ENCODE data around the gene KDELR3. TPM values are rescaled to one million over a fixed set of nuclear protein-coding genes. Genes with fewer than 3 reads are reported as not detected.
A peak's percentile ranks its signal among the peaks of the same experiment; 100 is the strongest.

KDELR3 gene
- polyA plus RNA-seq, 1 donor: 47.2 TPM

- Histone ChIP-seq H3K27ac (ENCODE audit: low read length) (no peak overlapping the region), H3K27me3 (ENCODE audit: control insufficient read depth, insufficient read depth, low read length) (peaks cover 82% of the 10 kb centered on the region), H3K4me3 (ENCODE audit: low read length) (no peak overlapping the region), H3K9me3 (ENCODE audit: control insufficient read depth, low read depth, low read length) (no peaks in the 10 kb centered on the region), H3K36me3 (ENCODE audit: control insufficient read depth, insufficient read depth, low read length) (no peaks in the 10 kb centered on the region), H3K4me1 (ENCODE audit: control insufficient read depth, insufficient read depth, low read length) (peaks cover 7% of the 10 kb centered on the region)
- no peak for DNase-seq
- WGBS (ENCODE audit: insufficient coverage, low lambda C conversion rate): 0% methylated on average over 1 of the region's 90 CpGs
Measured at GRCh38 chr22:38455530-38456271, 12.2 kb upstream of the KDELR3 start.

- peaks cover 9% of the 10 kb centered on the region for H3K4me1 ChIP-seq (ENCODE audit: control insufficient read depth, insufficient read depth, low read length)
- no peaks in the 10 kb centered on the region for H3K36me3 ChIP-seq (ENCODE audit: control insufficient read depth, insufficient read depth, low read length)
- no CpG with 5 or more reads among the region's 17 CpGs for WGBS (ENCODE audit: insufficient coverage, low lambda C conversion rate)
- H3K9me3 ChIP-seq (ENCODE audit: control insufficient read depth, low read depth, low read length): no peaks in the 10 kb centered on the region
- DNase-seq: no peak
- H3K27me3 ChIP-seq (ENCODE audit: control insufficient read depth, insufficient read depth, low read length): peaks cover 84% of the 10 kb centered on the region
- H3K27ac ChIP-seq (ENCODE audit: low read length): no peak overlapping the region
- no peak overlapping the region for H3K4me3 ChIP-seq (ENCODE audit: low read length)
Measured at GRCh38 chr22:38456272-38456835, 11.5 kb upstream of the KDELR3 start.

GRCh38 chr22:38456841-38457699 lies 10.8 kb upstream of the KDELR3 start:
- no peak overlapping the region for H3K27ac ChIP-seq (ENCODE audit: low read length)
- H3K4me3 ChIP-seq (ENCODE audit: low read length): no peak overlapping the region
- H3K4me1 ChIP-seq (ENCODE audit: control insufficient read depth, insufficient read depth, low read length): peaks cover 17% of the 10 kb centered on the region
- H3K9me3 ChIP-seq (ENCODE audit: control insufficient read depth, low read depth, low read length): no peaks in the 10 kb centered on the region
- no peaks in the 10 kb centered on the region for H3K36me3 ChIP-seq (ENCODE audit: control insufficient read depth, insufficient read depth, low read length)
- DNase-seq: no peak
- WGBS (ENCODE audit: insufficient coverage, low lambda C conversion rate): no CpG with 5 or more reads among the region's 14 CpGs
- peaks cover 84% of the 10 kb centered on the region for H3K27me3 ChIP-seq (ENCODE audit: control insufficient read depth, insufficient read depth, low read length)

GRCh38 chr22:38460426-38460840 lies 7.5 kb upstream of the KDELR3 start:
- Histone ChIP-seq H3K36me3 (ENCODE audit: control insufficient read depth, insufficient read depth, low read length) (no peaks in the 10 kb centered on the region), H3K27ac (ENCODE audit: low read length) (no peak overlapping the region), H3K4me3 (ENCODE audit: low read length) (no peak overlapping the region), H3K4me1 (ENCODE audit: control insufficient read depth, insufficient read depth, low read length) (peaks cover 27% of the 10 kb centered on the region), H3K9me3 (ENCODE audit: control insufficient read depth, low read depth, low read length) (no peaks in the 10 kb centered on the region), H3K27me3 (ENCODE audit: control insufficient read depth, insufficient read depth, low read length) (peaks cover 63% of the 10 kb centered on the region)
- DNase-seq: no peak
- no CpG with 5 or more reads among the region's 8 CpGs for WGBS (ENCODE audit: insufficient coverage, low lambda C conversion rate)

- peaks cover 66% of the 10 kb centered on the region for H3K27me3 ChIP-seq (ENCODE audit: control insufficient read depth, insufficient read depth, low read length)
- peaks cover 26% of the 10 kb centered on the region for H3K4me1 ChIP-seq (ENCODE audit: control insufficient read depth, insufficient read depth, low read length)
- no CpG with 5 or more reads among the region's 9 CpGs for WGBS (ENCODE audit: insufficient coverage, low lambda C conversion rate)
- H3K36me3 ChIP-seq (ENCODE audit: control insufficient read depth, insufficient read depth, low read length): no peaks in the 10 kb centered on the region
- H3K27ac ChIP-seq (ENCODE audit: low read length): no peak overlapping the region
- no peak overlapping the region for H3K4me3 ChIP-seq (ENCODE audit: low read length)
- H3K9me3 ChIP-seq (ENCODE audit: control insufficient read depth, low read depth, low read length): no peaks in the 10 kb centered on the region
- DNase-seq: no peak
Measured at GRCh38 chr22:38461057-38461413, 6.9 kb upstream of the KDELR3 start.

- Histone ChIP-seq H3K27me3 (ENCODE audit: control insufficient read depth, insufficient read depth, low read length) (peaks cover 62% of the 10 kb centered on the region), H3K4me3 (ENCODE audit: low read length) (no peak overlapping the region)
- no CpG with 5 or more reads among the region's 51 CpGs for WGBS (ENCODE audit: insufficient coverage, low lambda C conversion rate)
Measured at GRCh38 chr22:38461414-38462081, 6.3 kb upstream of the KDELR3 start.

GRCh38 chr22:38462960-38463784 lies 4.7 kb upstream of the KDELR3 start:
- Histone ChIP-seq H3K36me3 (ENCODE audit: control insufficient read depth, insufficient read depth, low read length) (no peaks in the 10 kb centered on the region), H3K9me3 (ENCODE audit: control insufficient read depth, low read depth, low read length) (no peaks in the 10 kb centered on the region), H3K4me3 (ENCODE audit: low read length) (peak overlapping the region; percentile 21), H3K4me1 (ENCODE audit: control insufficient read depth, insufficient read depth, low read length) (peaks cover 30% of the 10 kb centered on the region), H3K27ac (ENCODE audit: low read length) (peak overlapping the region; percentile 6), H3K27me3 (ENCODE audit: control insufficient read depth, insufficient read depth, low read length) (peaks cover 53% of the 10 kb centered on the region)
- no CpG with 5 or more reads among the region's 28 CpGs for WGBS (ENCODE audit: insufficient coverage, low lambda C conversion rate)
- DNase-seq: peak in 1 of 2 donors; percentile 69

More at GRCh38 chr22:38461414-38462081, 6.3 kb upstream of the KDELR3 start:
- Histone ChIP-seq H3K4me1 (ENCODE audit: control insufficient read depth, insufficient read depth, low read length) (peaks cover 24% of the 10 kb centered on the region), H3K27ac (ENCODE audit: low read length) (no peak overlapping the region), H3K36me3 (ENCODE audit: control insufficient read depth, insufficient read depth, low read length) (no peaks in the 10 kb centered on the region), H3K9me3 (ENCODE audit: control insufficient read depth, low read depth, low read length) (no peaks in the 10 kb centered on the region)
- peak; percentile 65 to 81 for DNase-seq

- H3K36me3 ChIP-seq (ENCODE audit: control insufficient read depth, insufficient read depth, low read length): no peaks in the 10 kb centered on the region
- no peak overlapping the region for H3K4me3 ChIP-seq (ENCODE audit: low read length)
- H3K27me3 ChIP-seq (ENCODE audit: control insufficient read depth, insufficient read depth, low read length): peaks cover 36% of the 10 kb centered on the region
- no peak for DNase-seq
- peaks cover 30% of the 10 kb centered on the region for H3K4me1 ChIP-seq (ENCODE audit: control insufficient read depth, insufficient read depth, low read length)
- 95% methylated on average over 3 of the region's 10 CpGs for WGBS (ENCODE audit: insufficient coverage, low lambda C conversion rate)
- H3K9me3 ChIP-seq (ENCODE audit: control insufficient read depth, low read depth, low read length): no peaks in the 10 kb centered on the region
- no peak overlapping the region for H3K27ac ChIP-seq (ENCODE audit: low read length)
Measured at GRCh38 chr22:38464992-38465672, 2.8 kb upstream of the KDELR3 start.

- WGBS (ENCODE audit: insufficient coverage, low lambda C conversion rate): no CpG with 5 or more reads among the region's 26 CpGs
- H3K4me1 ChIP-seq (ENCODE audit: control insufficient read depth, insufficient read depth, low read length): peaks cover 30% of the 10 kb centered on the region
- DNase-seq: no peak
- H3K27ac ChIP-seq (ENCODE audit: low read length): no peak overlapping the region
- H3K4me3 ChIP-seq (ENCODE audit: low read length): no peak overlapping the region
- H3K36me3 ChIP-seq (ENCODE audit: control insufficient read depth, insufficient read depth, low read length): no peaks in the 10 kb centered on the region
- H3K27me3 ChIP-seq (ENCODE audit: control insufficient read depth, insufficient read depth, low read length): peaks cover 28% of the 10 kb centered on the region
- H3K9me3 ChIP-seq (ENCODE audit: control insufficient read depth, low read depth, low read length): no peaks in the 10 kb centered on the region
Measured at GRCh38 chr22:38465673-38466490, 2.0 kb upstream of the KDELR3 start.

All from large intestine (tissue), 3 donors.